ENCODE data around the gene WDR20.
"Not testable (repeated sequence)": the region's sequence is repeated elsewhere in the genome, so short reads cannot be mapped to it uniquely, and the experiment has no call there.

The WDR20 gene

DNA sequence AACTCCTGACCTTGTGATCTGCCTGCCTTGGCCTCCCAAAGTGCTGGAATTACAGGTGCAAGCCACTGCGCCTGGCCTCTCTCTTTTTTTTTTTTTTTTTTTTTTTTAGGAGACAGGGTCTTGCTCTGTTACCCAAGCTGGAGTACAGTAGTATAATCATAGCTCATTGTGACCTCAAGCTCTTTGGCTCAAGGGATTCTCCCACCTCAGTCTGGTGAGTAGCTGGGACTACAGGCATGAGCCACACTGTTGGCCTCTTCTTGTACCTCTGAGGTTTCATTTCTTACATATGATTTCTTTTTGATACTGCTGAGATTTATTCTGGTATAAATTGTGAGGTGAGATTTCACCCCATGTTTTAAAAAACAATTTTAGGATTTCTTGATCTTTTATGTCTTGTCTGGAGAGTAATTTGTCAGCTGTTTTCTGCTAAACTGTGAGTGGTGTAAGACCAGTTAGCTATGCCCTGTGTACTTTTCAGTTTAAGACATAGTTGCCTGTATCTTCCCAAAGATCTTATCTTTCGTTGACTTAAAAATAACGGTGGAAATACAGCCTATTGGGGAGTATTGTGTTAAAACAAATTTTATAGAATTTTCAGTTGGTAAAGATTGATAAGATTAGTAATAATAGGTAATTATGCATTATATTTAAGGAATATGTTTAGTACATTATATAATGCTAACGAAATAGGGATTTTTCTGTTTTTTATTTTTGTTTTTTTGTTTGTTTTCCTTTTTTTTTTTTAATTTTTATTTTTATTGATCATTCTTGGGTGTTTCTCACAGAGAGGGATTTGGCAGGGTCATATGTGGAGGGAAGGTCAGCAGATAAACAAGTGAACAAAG lies 31.7 kb downstream of the WDR20 start:
- no peak for DNase-seq (ENCODE audit: low read depth in 2 of 2)

GRCh38 chr14:102172021-102172272 lies 32.2 kb downstream of the WDR20 start:
- DNase-seq (ENCODE audit: low read depth in 2 of 2): not testable (repeated sequence)

- not testable (repeated sequence) for DNase-seq (ENCODE audit: low read depth in 2 of 2)
Observed at GRCh38 chr14:102172721-102173120, 33.0 kb downstream of the WDR20 start.

DNA sequence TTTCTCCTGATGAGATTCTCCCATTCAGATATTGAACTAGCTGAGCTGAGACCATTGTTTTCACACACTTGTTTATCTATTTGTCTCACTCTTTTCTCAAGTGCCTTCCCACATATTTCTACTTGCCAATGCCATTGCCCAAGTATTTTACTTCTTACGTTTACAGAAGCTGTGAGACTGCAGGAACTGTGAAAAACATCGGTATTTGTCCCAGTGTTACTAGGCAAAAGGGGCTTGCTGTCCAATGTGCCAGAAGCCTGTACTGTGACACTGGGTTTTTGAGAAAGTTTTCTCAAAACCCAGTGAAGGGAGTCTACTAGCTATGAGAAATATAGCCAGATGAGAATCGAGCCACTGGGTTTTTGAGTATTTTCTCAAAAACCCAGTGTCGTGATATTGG lies 37.5 kb downstream of the WDR20 start:
- no peak for DNase-seq (ENCODE audit: low read depth in 2 of 2)

GRCh38 chr14:102178806-102179205 lies 39.1 kb downstream of the WDR20 start:
- no peak for DNase-seq (ENCODE audit: low read depth in 2 of 2)

- DNase-seq (ENCODE audit: low read depth in 2 of 2): no peak
Observed at GRCh38 chr14:102180248-102180998, 40.7 kb downstream of the WDR20 start.

DNA sequence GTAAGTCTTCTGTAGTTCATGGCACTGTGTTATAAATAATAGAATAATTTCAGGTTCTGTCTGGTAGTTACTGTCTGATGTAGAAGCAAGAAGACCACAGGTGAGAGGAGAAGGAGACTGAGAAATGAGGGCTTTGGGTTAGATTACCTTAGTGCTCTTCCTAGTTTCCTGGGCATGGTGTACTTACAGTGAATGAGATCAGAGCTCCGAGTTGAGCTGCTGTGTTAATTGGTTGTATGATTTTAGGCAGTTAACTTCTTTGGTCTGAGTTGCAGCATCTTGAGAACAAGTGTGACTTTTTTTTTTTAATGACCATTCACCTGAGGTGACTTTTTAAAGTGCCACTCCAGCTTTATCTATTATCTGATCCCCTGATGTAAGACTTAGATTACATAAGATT lies 41.5 kb downstream of the WDR20 start:
- no peak for DNase-seq (ENCODE audit: low read depth in 2 of 2)

- DNase-seq (ENCODE audit: low read depth in 2 of 2): no peak
Observed at GRCh38 chr14:102182190-102182589, 42.5 kb downstream of the WDR20 start.

DNA sequence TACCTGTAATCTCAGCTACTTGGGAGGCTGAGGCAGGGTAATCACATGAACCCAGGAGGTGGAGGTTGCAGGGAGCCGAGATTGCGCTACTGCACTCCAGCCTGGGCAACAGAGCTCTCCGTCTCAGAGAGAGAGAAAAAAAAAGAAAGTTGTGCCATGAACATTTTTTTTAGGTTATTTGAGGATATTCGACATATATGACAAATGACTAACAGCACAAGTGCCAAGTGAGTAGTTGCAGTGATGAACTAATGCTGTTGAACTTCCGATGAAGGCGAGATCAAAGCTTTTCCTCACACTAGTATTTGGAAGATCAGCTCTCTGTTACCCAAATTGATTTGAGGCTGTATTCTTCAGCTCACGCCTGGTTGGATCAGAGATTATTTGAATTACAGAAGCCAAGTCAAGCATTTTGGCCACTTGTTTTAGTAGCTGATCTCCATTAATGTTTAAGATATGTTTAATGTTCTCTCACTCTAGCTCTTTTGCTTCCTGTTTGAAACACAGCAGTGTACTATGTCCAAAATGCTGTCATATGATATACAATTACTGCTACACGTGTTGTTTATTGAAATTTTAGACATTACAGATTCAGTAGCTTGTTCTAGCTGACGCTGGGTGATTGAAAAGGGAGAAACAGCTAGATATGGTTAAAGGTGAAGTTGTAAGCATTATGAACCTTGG lies 43.4 kb downstream of the WDR20 start:
- DNase-seq (ENCODE audit: low read depth in 2 of 2): no peak

- no peak for DNase-seq (ENCODE audit: low read depth in 2 of 2)
Observed at GRCh38 chr14:102183886-102184285, 44.2 kb downstream of the WDR20 start.

DNA sequence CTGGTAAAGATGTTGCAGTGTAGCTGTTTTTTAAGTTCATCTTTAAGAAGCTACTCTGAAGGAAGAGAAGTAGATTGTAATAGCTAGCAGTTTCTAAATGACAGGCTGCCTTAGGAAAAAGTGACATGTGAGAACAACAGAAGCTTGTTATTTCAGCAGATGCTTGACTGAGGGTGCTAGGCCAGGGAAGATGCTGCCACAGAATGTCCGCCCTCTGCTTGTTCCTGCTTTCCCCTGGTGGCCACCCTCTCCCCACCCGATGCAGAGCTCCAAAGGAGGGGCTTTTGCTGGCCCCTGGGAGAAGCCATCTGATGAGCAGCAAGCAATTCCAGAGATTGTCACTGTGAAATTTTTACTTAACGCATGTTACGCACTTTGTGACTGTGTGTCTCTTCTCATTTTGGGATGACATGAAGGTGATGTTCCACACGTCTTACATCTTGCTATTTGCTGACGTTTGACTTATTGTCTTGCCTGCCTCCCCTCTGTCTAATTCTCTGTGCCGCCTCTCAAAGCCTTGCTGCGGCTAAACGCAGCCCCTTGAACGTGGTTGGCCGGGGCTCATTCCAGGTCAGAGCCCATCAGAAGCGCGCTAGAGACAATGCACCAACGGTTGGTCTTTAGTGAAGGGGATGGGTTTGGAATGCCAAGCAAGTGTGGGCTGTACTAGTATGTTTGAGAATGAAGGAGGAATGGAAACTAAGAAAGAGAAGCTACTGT lies 44.8 kb downstream of the WDR20 start:
- no peak for DNase-seq (ENCODE audit: low read depth in 2 of 2)

DNA sequence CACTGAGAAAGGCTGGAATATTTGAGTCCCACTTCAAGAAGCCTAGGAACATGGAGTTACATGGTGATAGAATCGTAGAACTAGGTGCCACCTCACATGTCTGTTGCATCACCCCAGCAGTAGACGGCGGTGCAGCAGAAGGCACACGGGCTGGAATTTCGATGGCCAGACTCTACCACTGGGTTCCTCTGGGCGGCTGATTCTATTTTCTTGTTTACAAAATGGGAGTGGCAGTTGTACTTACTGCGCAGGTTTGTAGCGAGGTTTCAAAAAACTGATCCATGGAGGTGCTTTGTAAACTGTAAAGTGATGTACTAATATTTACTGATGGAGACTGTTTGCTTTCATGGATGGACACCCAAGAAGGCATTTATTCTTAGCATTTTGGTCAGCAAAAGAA lies 45.7 kb downstream of the WDR20 start:
- DNase-seq (ENCODE audit: low read depth in 2 of 2): no peak

- DNase-seq (ENCODE audit: low read depth in 2 of 2): no peak
Observed at GRCh38 chr14:102187044-102187443, 47.3 kb downstream of the WDR20 start.

DNA sequence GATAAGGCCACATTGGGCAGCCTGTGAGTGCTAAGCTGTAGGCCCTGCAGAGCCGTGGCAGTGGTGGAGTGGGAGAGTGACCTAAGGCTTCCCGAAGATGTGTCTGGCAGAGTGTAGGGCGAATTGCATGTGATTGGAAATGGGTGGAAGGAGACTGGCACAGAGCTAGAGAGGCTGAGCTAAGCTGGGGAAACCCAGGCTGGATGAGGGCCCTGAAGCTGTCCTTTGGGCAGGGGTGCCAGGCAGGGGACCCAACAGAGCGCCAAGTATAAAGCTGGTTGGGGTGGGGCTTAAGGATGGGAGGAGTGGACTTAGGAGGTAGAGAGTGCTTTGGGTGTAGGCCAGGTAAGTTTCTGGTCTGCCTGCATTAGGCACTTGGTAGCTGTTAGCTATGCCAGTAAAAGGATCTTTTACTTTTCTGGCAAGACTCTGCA lies 47.9 kb downstream of the WDR20 start:
- no peak for DNase-seq (ENCODE audit: low read depth in 2 of 2)

- no peak for DNase-seq (ENCODE audit: low read depth in 2 of 2)
Observed at GRCh38 chr14:102188187-102188586, 48.5 kb downstream of the WDR20 start.

DNA sequence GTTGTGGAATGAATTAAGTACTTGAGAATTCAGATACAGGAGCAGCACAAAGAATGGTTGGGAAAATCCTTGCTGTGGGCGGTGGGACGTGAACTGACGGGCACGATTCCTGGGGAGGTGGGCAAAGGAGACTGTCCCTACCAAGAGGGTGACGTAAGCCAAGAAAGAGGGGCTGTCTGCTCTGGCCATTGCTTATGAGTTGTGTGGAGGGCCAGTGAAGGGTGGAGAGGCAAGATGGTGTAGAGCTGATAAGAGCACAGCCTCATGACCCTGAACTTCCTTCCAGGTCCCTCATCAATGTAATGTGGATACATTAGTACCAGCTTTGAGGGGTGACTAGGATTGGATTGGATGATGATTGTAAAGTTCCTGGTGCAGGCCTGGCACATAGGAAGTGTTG lies 50.2 kb downstream of the WDR20 start:
- no peak for DNase-seq (ENCODE audit: low read depth in 2 of 2)

- no peak for DNase-seq (ENCODE audit: low read depth in 2 of 2)
Observed at GRCh38 chr14:102192840-102193502, 53.3 kb downstream of the WDR20 start.

- DNase-seq (ENCODE audit: low read depth in 2 of 2): no peak
Observed at GRCh38 chr14:102194856-102195255, 55.2 kb downstream of the WDR20 start.

DNA sequence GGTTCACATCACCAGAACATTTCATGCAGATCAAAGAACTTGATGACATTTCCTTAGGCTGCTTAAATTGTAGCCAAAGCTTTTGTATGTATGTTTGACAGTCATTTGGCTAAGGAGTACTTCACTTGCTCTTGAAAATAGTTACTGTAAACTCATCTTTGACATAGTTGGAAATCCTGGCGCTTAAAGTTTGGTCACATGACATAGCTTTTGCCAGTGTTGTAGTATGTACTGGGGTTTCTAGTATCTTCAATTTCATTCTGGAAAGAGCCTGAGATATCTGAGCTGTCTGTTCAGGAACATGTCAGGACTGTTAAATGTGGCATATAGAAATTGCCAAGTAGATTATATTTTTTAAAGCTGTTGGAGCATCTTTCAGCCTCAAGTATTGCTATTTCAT lies 55.7 kb downstream of the WDR20 start:
- DNase-seq (ENCODE audit: low read depth in 2 of 2): no peak

- no peak for DNase-seq (ENCODE audit: low read depth in 2 of 2)
Observed at GRCh38 chr14:102196039-102196901, 56.6 kb downstream of the WDR20 start.

DNA sequence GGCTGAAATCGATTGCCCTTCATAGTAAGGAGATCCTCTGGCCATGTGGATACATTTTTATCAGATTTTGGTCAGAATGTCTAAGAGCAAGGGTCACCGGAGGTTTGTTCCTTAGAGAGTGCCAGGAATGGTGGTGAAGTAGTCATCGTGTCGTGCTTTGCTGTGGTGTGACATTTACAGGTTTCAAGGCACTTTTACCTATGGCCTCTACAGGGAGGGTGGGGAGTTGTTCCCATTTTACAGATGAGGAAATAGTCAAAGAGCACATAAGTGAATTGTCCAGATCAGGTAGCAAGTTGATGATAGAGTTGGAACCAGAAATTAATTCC lies 57.2 kb downstream of the WDR20 start:
- no peak for DNase-seq (ENCODE audit: low read depth in 2 of 2)
